Vagina (tissue), 2 donors: Measurements from ENCODE around the gene WIPF3. TPM values are rescaled to one million over a fixed set of nuclear protein-coding genes. Genes with fewer than 3 reads are reported as not detected.
"Not testable (repeated sequence)": the region's sequence is repeated elsewhere in the genome, so short reads cannot be mapped to it uniquely, and the experiment has no call there.

Experiments used
- DNase-seq, 2 donors: peaks; one replicate each; pipeline ENCODE4 v3.0.0-alpha.2; 2017; ENCODE audit errors: extremely low spot score in 2 of 2
- H3K27ac ChIP-seq: fragments of 200-600 bp; sonication (generic); one replicate; pipeline ENCODE4 v1.5.1; 2019
- H3K27me3 ChIP-seq: fragments of 200-600 bp; sonication (generic); one replicate; pipeline ENCODE4 v1.5.1; 2019
- H3K36me3 ChIP-seq, 2 donors: fragments of 200-600 bp; sonication (generic); one replicate each; pipeline ENCODE4 v1.5.1; 2017 to 2019
- H3K4me1 ChIP-seq: fragments of 200-600 bp; sonication (generic); one replicate; pipeline ENCODE4 v1.5.1; 2019
- H3K4me3 ChIP-seq, 2 donors: fragments of 200-600 bp; sonication (generic); 1 replicate in 1 of 2; 2 replicates in 1 of 2; pipeline ENCODE4 v1.5.1; 2016 to 2019
- H3K9me3 ChIP-seq: fragments of 200-600 bp; sonication (generic); one replicate; pipeline ENCODE4 v1.5.1; 2019
- CTCF ChIP-seq, 3 experiments: fragments of 450-650 bp in 2 of 3; fragments of 200-600 bp in 1 of 3; sonication (generic) in 1 of 3; IDR thresholded peaks; one replicate each; pipeline ENCODE4 v1.5.1; 2017 to 2019; ENCODE audit warnings: antibody characterized with exemption in 3 of 3, mild to moderate bottlenecking in 2 of 3, moderate library complexity in 2 of 3
- POLR2A ChIP-seq, 2 donors: fragments of 450-650 bp; IDR thresholded peaks; one replicate each; pipeline ENCODE4 v1.6.1; 2017; ENCODE audit warnings: antibody characterized with exemption in 2 of 2, mild to moderate bottlenecking in 2 of 2, moderate library complexity in 2 of 2
- POLR2AphosphoS5 ChIP-seq, 2 donors: sonication (generic); formaldehyde crosslinking; IDR thresholded peaks; one replicate each; pipeline ENCODE4 v1.9.0; 2017; ENCODE audit warnings: antibody characterized with exemption in 2 of 2, mild to moderate bottlenecking in 2 of 2, low read depth in 1 of 2; ENCODE audit not compliant: insufficient read depth in 1 of 2
- intact Hi-C: fragments of 100-400 bp; cut with DNase I; formaldehyde crosslinking; loops from one replicate; pipeline ENCODE4 v1.15.1; 2023
- small RNA-seq: library from RNA; depleted of rRNA; stranded (forward); fragments of <200 nt; gene quantifications from one replicate; pipeline ENCODE3, GENCODE V24; 2016
- total RNA-seq: library from RNA; depleted of rRNA; stranded (reverse); fragments of >200 nt; gene quantifications from one replicate; pipeline ENCODE4 v1.2.3, GENCODE V29; 2016

The WIPF3 gene
- total RNA-seq, 1 donor from 2014 or later: 0.25 TPM

- H3K27ac ChIP-seq: no peak overlapping the region
- intact Hi-C loops: no loop called here
These were observed 151.4 kb downstream of the WIPF3 start for GRCh38 chr7:29957521-29958310.

GRCh38 chr7:29958667-29959358 is 152.5 kb downstream of the WIPF3 start:
- Histone ChIP-seq H3K9me3 (no peaks in the 10 kb centered on the region), H3K4me3 (no peak overlapping the region), H3K27me3 (no peaks in the 10 kb centered on the region), H3K27ac (no peak overlapping the region), H3K4me1 (no peaks in the 10 kb centered on the region), H3K36me3 (peaks cover 0 to 9% of the 10 kb centered on the region in 2 donors)
- DNase-seq: no peak
- no peak for TF ChIP-seq POLR2AphosphoS5 (IDR thresholded peaks at IDR 0.05; ENCODE audit: insufficient read depth in 1 of 2, low read depth in 1 of 2)
- TF ChIP-seq CTCF (IDR thresholded peaks at IDR 0.05): no peak
- no peak for TF ChIP-seq POLR2A (IDR thresholded peaks at IDR 0.05)
- intact Hi-C loops: no loop called here

More at GRCh38 chr7:29957521-29958310, 151.4 kb downstream of the WIPF3 start:
- no peaks in the 10 kb centered on the region for H3K4me1 ChIP-seq
- no peak for DNase-seq
- no peaks in the 10 kb centered on the region for H3K27me3 ChIP-seq
- no peak overlapping the region for H3K4me3 ChIP-seq
- no peaks in the 10 kb centered on the region for H3K9me3 ChIP-seq
- peaks cover 0 to 9% of the 10 kb centered on the region in 2 donors for H3K36me3 ChIP-seq
- TF ChIP-seq POLR2AphosphoS5 (IDR thresholded peaks at IDR 0.05; ENCODE audit: insufficient read depth in 1 of 2, low read depth in 1 of 2) (no peak), POLR2A (IDR thresholded peaks at IDR 0.05) (no peak), CTCF (IDR thresholded peaks at IDR 0.05) (no peak)

- H3K4me3 ChIP-seq, H3K27me3 ChIP-seq, H3K4me1 ChIP-seq, H3K9me3 ChIP-seq, intact Hi-C loops, H3K36me3 ChIP-seq, H3K27ac ChIP-seq, DNase-seq: not testable (repeated sequence)
These were observed 155.3 kb downstream of the WIPF3 start for GRCh38 chr7:29961611-29962010.

- no peak for DNase-seq
- no peaks in the 10 kb centered on the region for H3K36me3 ChIP-seq
- intact Hi-C loops: no loop called here
These were observed 155.7 kb downstream of the WIPF3 start for GRCh38 chr7:29962035-29962434.

GRCh38 chr7:29965030-29965429 is 158.7 kb downstream of the WIPF3 start:
- H3K27me3 ChIP-seq: no peaks in the 10 kb centered on the region
- peaks cover 0 to 5% of the 10 kb centered on the region in 2 donors for H3K36me3 ChIP-seq
- no peaks in the 10 kb centered on the region for H3K9me3 ChIP-seq
- H3K27ac ChIP-seq: no peak overlapping the region
- intact Hi-C loops: no loop called here
- peaks cover 6% of the 10 kb centered on the region for H3K4me1 ChIP-seq
- DNase-seq: no peak
- no peak overlapping the region for H3K4me3 ChIP-seq
- TF ChIP-seq POLR2AphosphoS5 (IDR thresholded peaks at IDR 0.05; ENCODE audit: insufficient read depth in 1 of 2, low read depth in 1 of 2) (no peak), POLR2A (IDR thresholded peaks at IDR 0.05) (no peak), CTCF (IDR thresholded peaks at IDR 0.05) (no peak)

More at GRCh38 chr7:29962035-29962434, 155.7 kb downstream of the WIPF3 start:
- TF ChIP-seq POLR2A (IDR thresholded peaks at IDR 0.05) (no peak), POLR2AphosphoS5 (IDR thresholded peaks at IDR 0.05; ENCODE audit: insufficient read depth in 1 of 2, low read depth in 1 of 2) (no peak), CTCF (IDR thresholded peaks at IDR 0.05) (no peak)
- Histone ChIP-seq H3K27ac (no peak overlapping the region), H3K27me3 (no peaks in the 10 kb centered on the region), H3K4me1 (no peaks in the 10 kb centered on the region), H3K9me3 (no peaks in the 10 kb centered on the region), H3K4me3 (no peak overlapping the region)

Small RNA genes within 50 kb of the gene (small RNA-seq; reads per million reads assigned to genes)
- not detected for gene RF01210

Other genes starting within 250 kb of the WIPF3 start
- gene PRR15, start 242.7 kb upstream of the WIPF3 start, total RNA-seq: not detected
- 40.8 TPM for gene SCRN1, start 183.3 kb downstream of the WIPF3 start, total RNA-seq
- gene FKBP14, start 220.2 kb downstream of the WIPF3 start, total RNA-seq: 4.4 TPM
- gene PLEKHA8, start 221.9 kb downstream of the WIPF3 start, total RNA-seq: 12.3 TPM